Liver (tissue), 9 donors: ENCODE measurements around the gene MEGF6. TPM values are rescaled to one million over a fixed set of nuclear protein-coding genes. Genes with fewer than 3 reads are reported as not detected.

ENCODE experiments used
- DNase-seq: peaks from one replicate; pipeline ENCODE4 v3.0.0-alpha.2; 2017; ENCODE audit warnings: low spot score
- H3K27ac ChIP-seq, 2 donors: one replicate each; pipeline ENCODE4 v1.7.0; 2013; ENCODE audit warnings: inconsistent platforms in 2 of 2, low read length in 2 of 2, control low read depth in 1 of 2, low read depth in 1 of 2, mild to moderate bottlenecking in 1 of 2
- H3K27me3 ChIP-seq, 4 donors: one replicate each; pipeline versions ENCODE4 v1.6.1 to v1.7.0; 2013; ENCODE audit warnings: low read length in 3 of 4, inconsistent platforms in 1 of 4, mild to moderate bottlenecking in 1 of 4, moderate library complexity in 1 of 4; ENCODE audit not compliant: control insufficient read depth in 4 of 4, insufficient read depth in 4 of 4
- H3K36me3 ChIP-seq, 4 donors: one replicate each; pipeline versions ENCODE4 v1.6.1 to v1.7.0; 2013; ENCODE audit warnings: low read length in 3 of 4, mild to moderate bottlenecking in 3 of 4, low read depth in 1 of 4, moderate library complexity in 1 of 4; ENCODE audit not compliant: control insufficient read depth in 4 of 4, insufficient read depth in 3 of 4
- H3K4me1 ChIP-seq, 4 donors: one replicate each; pipeline versions ENCODE4 v1.6.1 to v1.7.0; 2013; ENCODE audit warnings: low read length in 3 of 4, mild to moderate bottlenecking in 3 of 4, moderate library complexity in 1 of 4; ENCODE audit not compliant: control insufficient read depth in 4 of 4, insufficient read depth in 4 of 4
- H3K4me3 ChIP-seq, 3 donors: one replicate each; pipeline versions ENCODE4 v1.6.1 to v1.7.0; 2013; ENCODE audit warnings: low read length in 3 of 3, control low read depth in 1 of 3, low read depth in 1 of 3, mild to moderate bottlenecking in 1 of 3
- H3K9ac ChIP-seq, 2 donors: one replicate each; pipeline ENCODE4 v1.7.0; 2013; ENCODE audit warnings: low read length in 2 of 2, mild to moderate bottlenecking in 2 of 2, moderate library complexity in 2 of 2, control low read depth in 1 of 2, low read depth in 1 of 2
- H3K9me3 ChIP-seq, 4 donors: one replicate each; pipeline versions ENCODE4 v1.6.1 to v1.7.0; 2013; ENCODE audit warnings: low read length in 3 of 4; ENCODE audit not compliant: control insufficient read depth in 4 of 4
- ATF3 ChIP-seq: IDR thresholded peaks from 2 replicates; pipeline ENCODE4 v1.6.1; 2016; ENCODE audit warnings: antibody characterized with exemption
- CTCF ChIP-seq: fragments of 150-350 bp; IDR thresholded peaks from 2 replicates; pipeline ENCODE4 v1.5.1; 2017; ENCODE audit warnings: improper control_type of control experiment, low read depth, low read length; ENCODE audit not compliant: missing input control
- EGR1 ChIP-seq, 2 donors: IDR thresholded peaks; 2 replicates each; pipeline ENCODE4 v1.6.1; 2016 to 2018; ENCODE audit warnings: antibody characterized with exemption in 2 of 2, low read depth in 2 of 2
- FOXA1 ChIP-seq: IDR thresholded peaks from 2 replicates; pipeline ENCODE4 v1.6.1; 2016; ENCODE audit warnings: antibody characterized with exemption
- FOXA2 ChIP-seq: IDR thresholded peaks from 2 replicates; pipeline ENCODE4 v1.6.1; 2016; ENCODE audit warnings: antibody characterized with exemption
- GABPA ChIP-seq, 2 donors: IDR thresholded peaks in 1 of 2; conservative IDR thresholded peaks in 1 of 2; 2 replicates each; pipeline ENCODE4 v1.6.1; 2016; ENCODE audit warnings: antibody characterized with exemption in 2 of 2, mild to moderate bottlenecking in 1 of 2, moderate library complexity in 1 of 2
- HNF4A ChIP-seq, 2 donors: conservative IDR thresholded peaks; 2 replicates each; pipeline ENCODE4 v1.6.1; 2016; ENCODE audit warnings: antibody characterized with exemption in 2 of 2, mild to moderate bottlenecking in 2 of 2
- HNF4G ChIP-seq: IDR thresholded peaks from 2 replicates; pipeline ENCODE4 v1.6.1; 2016; ENCODE audit warnings: antibody characterized with exemption
- JUND ChIP-seq, 2 donors: IDR thresholded peaks; 2 replicates each; pipeline ENCODE4 v1.6.1; 2016; ENCODE audit warnings: antibody characterized with exemption in 2 of 2
- MAX ChIP-seq: IDR thresholded peaks from 2 replicates; pipeline ENCODE4 v1.6.1; 2016; ENCODE audit warnings: antibody characterized with exemption
- NR2F2 ChIP-seq: IDR thresholded peaks from 2 replicates; pipeline ENCODE4 v1.6.1; 2016; ENCODE audit warnings: antibody characterized with exemption
- RAD21 ChIP-seq, 2 donors: IDR thresholded peaks; 2 replicates each; pipeline ENCODE4 v1.6.1; 2016; ENCODE audit warnings: antibody characterized with exemption in 2 of 2, mild to moderate bottlenecking in 2 of 2
- REST ChIP-seq: IDR thresholded peaks from 2 replicates; pipeline ENCODE4 v1.6.1; 2016; ENCODE audit warnings: antibody characterized with exemption, mild to moderate bottlenecking
- RXRA ChIP-seq, 2 donors: IDR thresholded peaks; 2 replicates each; pipeline ENCODE4 v1.6.1; 2017 to 2018; ENCODE audit warnings: antibody characterized with exemption in 2 of 2, mild to moderate bottlenecking in 1 of 2
- SP1 ChIP-seq: IDR thresholded peaks from 2 replicates; pipeline ENCODE4 v1.6.1; 2018; ENCODE audit warnings: antibody characterized with exemption, mild to moderate bottlenecking
- TAF1 ChIP-seq: conservative IDR thresholded peaks from 2 replicates; pipeline ENCODE4 v1.6.1; 2016; ENCODE audit warnings: antibody characterized with exemption, mild to moderate bottlenecking
- YY1 ChIP-seq: IDR thresholded peaks from 2 replicates; pipeline ENCODE4 v1.6.1; 2016; ENCODE audit warnings: antibody characterized with exemption, mild to moderate bottlenecking
- ZBTB33 ChIP-seq: IDR thresholded peaks from 2 replicates; pipeline ENCODE4 v1.6.1; 2016; ENCODE audit warnings: antibody characterized with exemption
- WGBS: extraction: QIAGEN DNeasy Blood & Tissue Kit; methylation state at CpG from one replicate; pipeline ENCODE4 v1.1.7; 2013; 5-methylcytosine and 5-hydroxymethylcytosine counted together
- polyA plus RNA-seq, 2 donors: library from polyadenylated mRNA; stranded (reverse) in 1 of 2; unstranded in 1 of 2; fragments of 200-250 nt in 1 of 2; fragments of >200 nt in 1 of 2; fragmentation: Nextera tagmentation in 1 of 2; extraction: Ambion mirVana in 1 of 2; gene quantifications; one replicate each; pipeline versions ENCODE4 v1.2.1 to v1.2.3, GENCODE V29; 2013 to 2015
- total RNA-seq, 2 donors: library from RNA; depleted of rRNA; stranded (reverse); fragments of >200 nt; gene quantifications; one replicate each; pipeline ENCODE4 v1.2.3, GENCODE V29; 2014
- donor health status: healthy.
- donor health status: healthy.
- donor health status: healthy.
- donor health status: healthy.
- donor health status: healthy.

The MEGF6 gene
- total and polyA plus RNA-seq, 4 donors: 1.3 to 11.0 (median 4.0) TPM

- WGBS: 96% methylated on average over 13 of the region's 13 CpGs
- H3K9ac ChIP-seq: no peak overlapping the region
- DNase-seq: no peak
Observed at GRCh38 chr1:3523980-3524379, 87.3 kb downstream of the MEGF6 start.

More at GRCh38 chr1:3523980-3524379, 87.3 kb downstream of the MEGF6 start:
- no peak for TF ChIP-seq HNF4G
- no peak for TF ChIP-seq JUND (IDR thresholded peaks at IDR 0.05)
- TF ChIP-seq FOXA1: no peak
- no peak for TF ChIP-seq REST
- no peak for TF ChIP-seq FOXA2
- no peak for TF ChIP-seq MAX
- TF ChIP-seq GABPA (IDR thresholded peaks at IDR 0.05 in 1 of 2, conservative IDR thresholded peaks at IDR 0.05 in 1 of 2): no peak
- no peak for TF ChIP-seq ATF3
- no peak for TF ChIP-seq EGR1 (IDR thresholded peaks at IDR 0.05; ENCODE audit: low read depth in 2 of 2)
- no peak for TF ChIP-seq HNF4A (conservative IDR thresholded peaks at IDR 0.05)
- TF ChIP-seq RXRA (IDR thresholded peaks at IDR 0.05): no peak
- no peak for TF ChIP-seq ZBTB33
- no peak for TF ChIP-seq YY1
- TF ChIP-seq SP1: no peak
- no peak for TF ChIP-seq RAD21 (IDR thresholded peaks at IDR 0.05)
- no peak for TF ChIP-seq TAF1
- no peak for TF ChIP-seq CTCF
- TF ChIP-seq NR2F2: no peak
- Histone ChIP-seq H3K27ac (no peak overlapping the region), H3K4me1 (peaks cover 0 to 5% (median 3%) of the 10 kb centered on the region in 4 donors), H3K27me3 (no peaks in the 10 kb centered on the region), H3K9me3 (no peaks in the 10 kb centered on the region), H3K4me3 (no peak overlapping the region), H3K36me3 (no peaks in the 10 kb centered on the region)
